Adipose tissue (tissue), 3 donors: ENCODE measurements around the gene ZNF19. TPM values are rescaled to one million over a fixed set of nuclear protein-coding genes. Genes with fewer than 3 reads are reported as not detected.

Experiments used
- H3K27ac ChIP-seq: one replicate; pipeline ENCODE4 v1.5.1; 2013; ENCODE audit warnings: low read depth, low read length
- WGBS, 3 donors: extraction: QIAGEN DNeasy Blood & Tissue Kit; methylation state at CpG; one replicate each; pipeline ENCODE4 v1.1.7; 2013; 5-methylcytosine and 5-hydroxymethylcytosine counted together
- polyA plus RNA-seq, 3 donors: library from polyadenylated mRNA; stranded (reverse); fragments of 200-250 nt; gene quantifications; one replicate each; pipeline ENCODE4 v1.2.3, GENCODE V29; 2013
- donor health status: healthy with polysubstance abuse.
- donor health status: Bipolar disorder and iron deficiency.
- donor health status: healthy.

Gene ZNF19
- polyA plus RNA-seq, 3 donors: 1.4 to 2.2 (median 2.0) TPM

GRCh38 chr16:71426880-71427615, 62.1 kb downstream of the ZNF19 start:
- no peak overlapping the region for H3K27ac ChIP-seq
- 55 to 72% (median 69%) methylated on average over 12 of the region's 12 CpGs for WGBS, 3 donors

DNA sequence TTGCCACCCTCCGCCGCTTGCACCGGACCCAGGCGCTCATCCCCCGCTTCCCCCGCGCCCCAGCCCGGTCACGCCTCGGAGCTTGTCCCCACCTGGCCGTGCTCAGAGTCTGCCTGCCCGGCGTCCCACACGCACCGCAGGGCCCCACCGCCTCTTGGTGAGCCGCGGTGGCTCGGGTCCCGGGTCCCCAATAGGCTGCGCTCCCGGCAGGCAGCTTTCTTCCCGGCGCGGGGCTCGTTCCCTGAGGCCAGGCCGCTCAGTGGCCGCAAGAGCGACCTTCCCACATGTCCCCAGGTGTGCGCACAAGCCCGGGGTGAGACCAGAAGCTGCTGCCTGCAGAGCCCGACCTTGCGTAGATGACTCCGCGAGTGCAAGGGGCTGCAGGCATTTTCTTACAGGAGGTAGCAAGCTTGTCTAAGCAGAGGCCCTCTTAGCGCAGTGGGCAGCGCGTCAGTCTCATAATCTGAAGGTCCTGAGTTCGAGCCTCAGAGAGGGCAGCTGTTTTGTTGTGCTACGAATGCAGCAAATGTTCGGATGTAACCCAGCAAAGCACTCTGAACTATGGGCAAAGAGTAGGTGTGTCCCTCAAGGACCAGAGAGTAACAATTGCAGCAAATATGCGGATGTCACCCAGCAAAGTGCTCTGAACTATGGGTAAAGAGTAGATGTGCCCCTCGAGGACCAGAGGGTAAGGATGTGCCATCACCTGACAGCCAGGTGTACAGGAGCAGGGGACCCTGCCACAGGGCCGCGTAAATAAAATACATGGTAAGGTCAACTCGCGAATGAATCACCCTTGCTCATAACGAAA, 62.9 kb downstream of the ZNF19 start:
- 2 to 3% (median 3%) methylated on average over 48 of the region's 48 CpGs for WGBS, 3 donors

DNA sequence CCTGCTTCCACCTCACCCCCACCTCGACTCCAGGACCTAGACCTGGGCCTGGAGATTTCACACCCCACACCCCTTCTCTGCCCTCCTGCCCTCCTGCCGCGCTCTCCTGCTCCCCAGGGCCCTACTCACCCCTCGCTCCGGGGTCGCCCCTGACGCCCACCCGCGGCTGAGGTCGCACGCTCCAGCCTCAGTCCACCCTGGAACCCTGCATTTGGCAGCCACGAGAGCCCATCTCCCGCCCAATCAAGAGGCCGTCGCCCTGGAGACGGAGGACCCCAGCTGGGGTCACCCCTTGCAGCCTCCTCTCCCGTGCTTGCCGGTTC, 63.4 kb downstream of the ZNF19 start:
- 8% methylated on average over 18 of the region's 18 CpGs for WGBS, 3 donors
- no peak overlapping the region for H3K27ac ChIP-seq

More for the DNA sequence above, 62.9 kb downstream of the ZNF19 start:
- no peak overlapping the region for H3K27ac ChIP-seq

GRCh38 chr16:71424626-71425025, 64.5 kb downstream of the ZNF19 start:
- H3K27ac ChIP-seq: no peak overlapping the region
- WGBS, 3 donors: 70 to 73% (median 70%) methylated on average over 6 of the region's 6 CpGs

DNA sequence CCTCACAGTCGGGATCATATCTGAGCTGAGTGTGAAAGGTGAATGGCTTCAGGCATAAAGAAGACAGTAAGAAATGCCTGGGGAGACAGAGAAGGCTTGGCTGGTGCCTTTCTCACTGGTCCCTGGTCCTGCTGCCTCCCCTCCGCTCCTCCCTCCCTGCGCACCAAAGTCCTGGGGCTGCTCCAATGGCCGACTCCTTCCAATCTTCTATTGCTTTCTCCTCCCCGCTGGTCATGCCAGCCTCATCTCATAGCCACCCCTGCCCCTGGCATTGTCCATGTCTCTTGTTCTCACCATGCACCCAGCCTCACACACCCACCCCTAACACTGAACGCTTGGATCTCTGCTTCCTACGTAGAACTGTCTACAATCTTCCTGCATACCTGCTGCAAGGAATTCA, 65.3 kb downstream of the ZNF19 start:
- H3K27ac ChIP-seq: no peak overlapping the region
- WGBS, 3 donors: 74 to 88% (median 78%) methylated on average over 6 to 7 of the region's 7 CpGs

Other genes starting within 250 kb of the ZNF19 start
- gene CMTR2, start 199.9 kb downstream of the ZNF19 start, polyA plus RNA-seq: 1 to 10 TPM; 3.4 to 6.2 (median 4.8) TPM
- gene CALB2, start 130.6 kb downstream of the ZNF19 start, polyA plus RNA-seq: 100 to 1,000 TPM in 1 of 3 donors, 10 to 100 TPM in 1, 1 to 10 TPM in 1; 5.0 to 185 (median 40.5) TPM
- not detected for gene TLE7, start 47.3 kb downstream of the ZNF19 start, polyA plus RNA-seq
- 10 to 100 TPM in 1 of 3 donors, 1 to 10 TPM in 2; 3.3 to 11.0 (median 4.2) TPM for gene ZNF23, start 27.1 kb downstream of the ZNF19 start, polyA plus RNA-seq
- gene CHST4, start 37.1 kb upstream of the ZNF19 start, polyA plus RNA-seq: under 1 TPM in 2 of 3 donors, not detected in 1; 0.07 to 0.43 TPM
- gene TAT, start 87.8 kb upstream of the ZNF19 start, polyA plus RNA-seq: under 1 TPM in 2 of 3 donors, not detected in 1; 0.01 to 0.11 TPM
- 10 to 100 TPM in 1 of 3 donors, under 1 TPM in 2; 0.16 to 13.1 (median 0.56) TPM for gene MARVELD3, start 136.9 kb upstream of the ZNF19 start, polyA plus RNA-seq
- gene PHLPP2, start 235.4 kb upstream of the ZNF19 start, polyA plus RNA-seq: 1 to 10 TPM; 1.1 to 3.5 (median 1.6) TPM